GM21723 (cell line): Measurements from ENCODE around the gene VCAM1.
"Not testable (repeated sequence)": the region's sequence is repeated elsewhere in the genome, so short reads cannot be mapped to it uniquely, and the experiment has no call there.

Experiments
- ATAC-seq: cut with Tn5 transposase; IDR thresholded peaks from one replicate; pipeline ENCODE4 v1.9.1; 2021; ENCODE audit warnings: mild to moderate bottlenecking, moderate library complexity; ENCODE audit not compliant: unreplicated experiment

Gene VCAM1, protein sequence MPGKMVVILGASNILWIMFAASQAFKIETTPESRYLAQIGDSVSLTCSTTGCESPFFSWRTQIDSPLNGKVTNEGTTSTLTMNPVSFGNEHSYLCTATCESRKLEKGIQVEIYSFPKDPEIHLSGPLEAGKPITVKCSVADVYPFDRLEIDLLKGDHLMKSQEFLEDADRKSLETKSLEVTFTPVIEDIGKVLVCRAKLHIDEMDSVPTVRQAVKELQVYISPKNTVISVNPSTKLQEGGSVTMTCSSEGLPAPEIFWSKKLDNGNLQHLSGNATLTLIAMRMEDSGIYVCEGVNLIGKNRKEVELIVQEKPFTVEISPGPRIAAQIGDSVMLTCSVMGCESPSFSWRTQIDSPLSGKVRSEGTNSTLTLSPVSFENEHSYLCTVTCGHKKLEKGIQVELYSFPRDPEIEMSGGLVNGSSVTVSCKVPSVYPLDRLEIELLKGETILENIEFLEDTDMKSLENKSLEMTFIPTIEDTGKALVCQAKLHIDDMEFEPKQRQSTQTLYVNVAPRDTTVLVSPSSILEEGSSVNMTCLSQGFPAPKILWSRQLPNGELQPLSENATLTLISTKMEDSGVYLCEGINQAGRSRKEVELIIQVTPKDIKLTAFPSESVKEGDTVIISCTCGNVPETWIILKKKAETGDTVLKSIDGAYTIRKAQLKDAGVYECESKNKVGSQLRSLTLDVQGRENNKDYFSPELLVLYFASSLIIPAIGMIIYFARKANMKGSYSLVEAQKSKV

DNA sequence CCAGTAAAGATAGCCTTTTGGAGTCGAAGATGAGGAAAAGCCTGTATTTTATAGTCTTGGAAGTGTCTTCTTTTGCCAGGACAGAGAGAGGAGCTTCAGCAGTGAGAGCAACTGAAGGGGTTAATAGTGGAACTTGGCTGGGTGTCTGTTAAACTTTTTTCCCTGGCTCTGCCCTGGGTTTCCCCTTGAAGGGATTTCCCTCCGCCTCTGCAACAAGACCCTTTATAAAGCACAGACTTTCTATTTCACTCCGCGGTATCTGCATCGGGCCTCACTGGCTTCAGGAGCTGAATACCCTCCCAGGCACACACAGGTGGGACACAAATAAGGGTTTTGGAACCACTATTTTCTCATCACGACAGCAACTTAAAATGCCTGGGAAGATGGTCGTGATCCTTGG lies at the start of gene VCAM1:
VCAM1 (plus strand) TSS at position 253 of the 400 bp plus-strand sequence; CDS start at position 372, 119 bp downstream.
- ATAC-seq, result peak; percentile 78

DNA sequence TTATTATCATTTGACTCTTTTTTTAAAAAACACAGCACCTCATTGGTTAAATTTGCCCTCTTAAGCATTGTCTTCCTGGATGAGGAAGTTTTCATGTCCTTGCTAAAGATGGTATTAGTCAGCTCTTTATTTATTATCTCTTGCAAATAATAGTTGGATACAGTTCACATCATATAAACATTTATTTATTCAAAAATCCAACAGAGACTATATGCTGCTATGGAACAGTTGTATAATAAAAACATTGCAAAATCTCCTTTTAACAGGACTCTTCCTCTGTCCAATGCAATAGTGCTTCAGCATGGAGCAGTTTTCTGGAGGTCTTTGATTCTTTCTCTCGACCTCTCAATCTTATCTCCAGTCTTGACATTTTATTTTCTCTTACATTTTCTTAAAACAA lies 49.5 kb upstream of the VCAM1 start:
- ATAC-seq, result no peak

DNA sequence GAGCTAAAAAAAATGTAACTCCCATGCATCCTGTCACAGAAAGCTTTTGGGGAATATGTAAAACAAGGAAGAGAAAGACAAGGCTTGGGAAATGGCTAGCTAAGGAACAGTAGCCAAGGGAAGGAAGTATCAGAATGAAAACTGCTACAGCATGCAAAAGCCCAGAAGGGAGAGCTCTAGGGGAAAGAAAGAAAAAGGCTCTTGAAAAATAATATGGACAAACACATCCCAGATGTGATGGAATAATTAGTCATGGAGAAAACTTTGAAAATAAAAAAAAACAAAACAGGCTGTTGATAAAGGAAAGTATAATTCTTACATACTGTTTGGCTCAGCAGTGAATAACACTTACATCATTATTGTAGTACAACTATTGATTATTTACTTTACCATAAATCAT lies 47.9 kb upstream of the VCAM1 start:
- ATAC-seq, result no peak

DNA sequence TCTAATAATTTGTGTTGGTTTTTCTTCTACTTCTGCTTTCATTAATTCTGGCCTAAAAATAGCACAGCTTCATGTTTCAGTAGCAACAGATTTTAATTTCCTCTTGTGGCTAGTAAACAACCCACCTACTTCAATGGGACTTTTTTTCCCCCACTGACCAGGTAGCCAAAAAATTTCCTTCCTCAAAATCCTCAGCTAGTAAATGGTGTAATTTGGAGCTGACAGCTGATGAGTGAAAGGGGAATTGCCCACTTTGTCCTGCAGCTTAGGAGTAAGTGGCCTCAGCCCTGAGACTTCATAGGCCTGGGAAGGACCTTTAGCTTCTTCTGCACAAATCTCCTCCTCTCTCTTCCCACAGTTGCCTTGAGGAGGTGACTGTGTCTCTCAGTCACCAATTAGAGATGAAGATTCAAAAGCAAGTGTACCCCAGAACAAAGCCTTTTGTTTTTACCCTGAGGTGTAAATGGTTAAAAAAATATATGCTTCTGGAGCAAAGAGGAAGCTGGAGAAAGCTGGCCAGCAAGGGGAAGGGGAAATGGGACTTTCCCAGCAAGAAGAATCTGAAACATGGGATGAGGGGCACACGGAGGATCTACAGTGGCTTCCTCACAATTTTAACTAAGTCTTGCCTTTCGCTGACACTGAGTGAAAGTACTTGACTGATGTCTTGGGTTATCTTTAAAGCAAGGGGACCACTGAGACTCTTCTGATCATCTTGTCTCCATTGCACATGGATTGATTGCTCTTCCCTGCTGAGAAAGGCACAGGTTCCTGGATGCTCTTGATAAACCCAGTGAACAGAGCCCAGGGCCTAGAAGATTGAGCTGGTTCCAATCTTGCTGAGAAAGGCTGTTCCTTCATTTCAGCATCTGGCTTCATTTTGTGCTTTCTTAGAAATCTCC lies 35.8 kb upstream of the VCAM1 start:
- no peak for ATAC-seq

DNA sequence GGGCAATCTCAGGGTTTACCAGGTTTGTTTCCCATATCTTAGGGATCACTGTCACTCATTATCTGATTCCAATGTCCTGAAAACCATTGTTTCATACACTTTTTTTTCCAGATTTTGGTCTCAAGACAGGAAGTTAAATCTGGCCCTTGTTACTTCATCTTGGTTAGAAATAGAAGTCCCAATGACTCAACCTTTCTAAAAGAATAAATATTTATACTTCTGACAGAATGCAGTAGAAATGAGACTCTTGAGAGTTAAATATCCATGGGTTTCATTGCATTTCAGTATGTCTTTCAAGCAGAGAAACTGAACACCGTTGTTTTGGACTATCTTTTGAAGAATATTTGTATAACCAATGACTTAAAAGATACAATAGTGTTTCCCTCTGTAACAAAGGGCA lies 19.8 kb upstream of the VCAM1 start:
- no peak for ATAC-seq

DNA sequence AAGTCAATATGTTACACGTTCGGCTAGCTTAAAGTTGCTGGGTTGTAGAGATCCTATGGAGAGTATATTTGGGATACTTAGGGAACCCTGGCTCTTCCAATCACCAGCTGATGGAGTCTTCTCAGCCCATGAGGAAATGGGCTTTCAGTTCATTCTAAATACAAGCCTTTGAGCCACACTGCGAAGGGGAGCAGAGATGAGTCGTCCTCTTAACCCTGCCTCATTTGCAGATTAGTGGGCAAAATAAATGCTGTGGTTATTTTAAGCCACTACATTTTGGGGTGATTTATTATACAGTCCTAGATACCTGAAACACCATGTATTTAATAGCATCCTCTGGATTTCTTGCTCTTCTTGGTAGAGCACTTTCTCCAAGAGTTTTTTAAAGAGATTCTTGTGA lies 19.0 kb upstream of the VCAM1 start:
- ATAC-seq, result no peak

DNA sequence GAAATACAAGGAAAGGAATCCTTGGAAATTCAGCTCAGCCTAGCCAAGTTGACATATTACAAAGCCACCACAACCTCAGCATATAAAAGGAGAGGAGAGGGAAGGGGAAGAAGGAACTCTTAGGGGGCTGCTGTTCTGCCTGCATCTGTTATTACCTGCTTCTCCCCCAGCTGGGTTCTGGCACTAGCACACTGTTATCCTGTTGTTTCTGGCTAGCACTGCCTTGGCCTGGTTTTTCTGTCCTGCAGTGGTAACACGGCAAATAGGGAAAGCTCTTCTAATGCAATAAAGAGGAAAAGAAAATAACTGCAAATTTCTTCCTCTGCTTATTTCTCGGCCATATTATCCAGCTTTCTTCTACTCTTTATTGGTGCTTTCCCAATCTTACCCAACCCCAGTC lies 16.5 kb upstream of the VCAM1 start:
- no peak for ATAC-seq

DNA sequence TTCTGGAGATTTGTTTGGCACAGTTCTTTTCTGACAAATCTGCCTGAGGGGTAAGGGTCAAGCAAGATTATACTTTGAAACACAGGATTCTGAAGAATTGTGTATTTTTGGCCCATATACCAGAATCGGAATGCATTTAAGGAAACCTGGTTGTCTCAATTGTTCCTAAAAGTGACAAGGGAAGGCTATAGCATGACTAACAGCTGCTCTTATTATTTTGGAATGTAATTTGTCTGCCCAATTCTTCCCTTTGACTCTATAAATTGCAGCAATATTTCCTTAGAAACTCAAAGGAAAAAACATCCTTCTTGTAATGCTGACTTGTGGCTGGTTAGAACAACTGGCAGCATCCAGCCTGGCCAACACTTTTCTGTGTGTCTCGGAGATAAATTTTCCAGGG lies 15.8 kb upstream of the VCAM1 start:
- ATAC-seq, result no peak

DNA sequence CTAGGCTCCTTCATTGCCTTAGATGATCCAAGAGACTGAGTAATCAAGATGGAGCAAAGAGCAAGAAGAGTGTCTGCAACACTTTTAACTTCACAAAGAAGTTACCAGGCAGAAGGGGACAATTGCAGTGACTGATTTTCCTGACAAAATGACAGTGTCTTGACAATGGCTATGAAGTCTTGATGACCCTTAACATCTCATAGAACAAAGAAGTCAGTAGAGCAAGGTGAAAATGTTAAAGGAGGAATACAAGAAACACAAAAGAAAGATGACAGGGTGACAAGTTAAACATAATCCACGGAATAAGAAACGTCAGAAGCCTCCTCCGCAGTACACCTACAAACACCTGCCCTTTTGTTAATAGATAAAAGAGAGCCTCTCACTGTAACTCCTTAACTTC lies 15.1 kb upstream of the VCAM1 start:
- ATAC-seq, result no peak

DNA sequence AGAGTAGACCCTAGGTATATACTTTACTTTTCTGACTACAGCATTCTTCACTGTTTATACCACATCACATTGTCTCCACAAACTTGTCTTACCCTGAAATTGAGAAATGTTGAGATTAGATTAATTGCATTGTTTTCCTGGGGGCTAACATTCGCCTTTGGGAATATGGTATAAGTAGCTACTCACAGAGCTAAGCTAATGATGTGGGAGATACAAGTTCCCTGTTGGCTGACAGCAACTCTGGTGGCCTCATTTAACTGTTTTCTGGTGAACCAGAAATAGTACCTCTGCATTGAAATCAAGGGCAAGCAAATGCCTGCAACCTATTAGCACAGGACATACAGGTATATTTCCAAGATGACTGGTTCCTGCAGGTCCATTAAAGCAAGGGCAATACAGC lies 13.2 kb upstream of the VCAM1 start:
- no peak for ATAC-seq

DNA sequence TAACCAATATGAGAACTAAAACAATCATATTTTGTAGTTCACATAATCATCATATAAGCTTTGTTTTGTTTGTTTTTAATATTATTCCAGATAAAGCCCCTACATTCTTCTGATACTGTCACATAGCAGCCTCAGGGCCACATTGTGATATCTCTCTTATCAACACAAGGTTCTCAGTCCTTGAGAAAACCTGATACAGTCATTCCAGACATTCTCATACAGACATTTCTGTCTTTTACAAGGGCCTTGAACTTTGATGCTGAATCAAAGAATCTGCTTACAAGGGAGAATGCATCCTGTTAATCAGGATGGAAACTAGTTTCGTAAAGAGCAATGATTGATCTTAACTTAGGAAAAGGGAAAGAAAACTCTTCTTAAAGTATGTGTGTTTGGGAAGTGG lies 12.7 kb upstream of the VCAM1 start:
- ATAC-seq, result no peak

DNA sequence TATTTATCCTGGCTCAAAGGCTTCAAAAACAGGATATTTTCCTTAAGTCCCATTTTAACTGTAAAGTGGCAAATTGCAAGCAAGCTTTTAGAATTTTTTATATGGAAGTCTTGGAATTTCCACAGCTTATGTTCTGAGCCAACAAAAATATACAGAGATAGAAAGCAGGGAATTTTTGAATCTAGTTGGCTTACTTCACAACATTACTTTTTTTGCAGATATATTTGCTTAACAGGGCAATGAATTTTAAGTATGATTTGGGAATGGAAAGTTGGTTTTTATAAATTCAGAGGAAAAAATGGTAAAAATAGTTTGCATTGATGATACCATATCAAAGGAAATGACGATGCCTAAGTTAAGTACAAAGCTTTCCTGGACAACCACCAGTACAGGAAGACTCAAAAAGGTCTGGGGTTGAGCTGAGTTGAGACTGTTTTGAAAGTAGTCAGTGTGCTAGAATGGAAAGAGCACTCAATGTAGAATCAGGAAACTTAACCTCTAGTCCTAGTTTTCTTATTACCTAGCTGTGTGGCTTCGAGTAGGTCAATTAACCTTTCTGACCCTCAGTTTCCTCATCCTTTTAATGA lies 11.0 kb upstream of the VCAM1 start:
- no peak for ATAC-seq

DNA sequence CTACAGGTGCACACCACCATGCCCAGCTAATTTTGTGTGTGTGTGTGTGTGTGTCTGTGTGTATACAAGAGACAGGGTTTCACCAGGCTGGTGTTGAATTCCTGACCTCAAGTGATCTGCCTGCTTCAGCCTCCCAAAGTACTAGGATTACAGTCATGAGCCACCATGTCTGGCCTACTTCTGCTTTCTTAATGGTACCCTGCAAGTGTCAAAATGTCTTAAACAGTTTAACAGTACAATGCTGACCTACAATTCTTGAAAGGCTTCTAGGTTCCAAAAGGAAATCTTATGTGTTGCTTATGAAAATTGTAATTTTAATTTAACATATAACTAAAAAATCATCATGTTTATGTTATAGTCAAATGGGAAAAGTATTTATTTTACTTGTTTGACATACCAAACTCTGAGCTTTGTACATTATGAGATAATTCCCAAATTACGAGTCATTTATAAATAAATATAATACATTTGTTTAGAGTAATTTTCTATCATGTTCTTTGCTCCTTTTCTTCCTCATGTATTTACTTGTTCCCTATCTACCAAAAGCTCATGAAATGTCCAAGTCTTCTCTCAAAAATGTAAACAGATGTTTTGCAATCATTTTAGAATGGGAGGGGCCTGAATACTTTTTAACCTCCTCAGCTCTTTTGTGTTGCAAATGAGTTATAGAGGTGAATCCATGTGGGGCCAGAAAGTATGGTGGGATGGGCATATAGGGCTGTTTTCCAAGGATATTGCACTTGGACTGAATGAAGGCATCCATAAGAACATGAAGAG lies 8.4 kb upstream of the VCAM1 start:
- ATAC-seq, result no peak

DNA sequence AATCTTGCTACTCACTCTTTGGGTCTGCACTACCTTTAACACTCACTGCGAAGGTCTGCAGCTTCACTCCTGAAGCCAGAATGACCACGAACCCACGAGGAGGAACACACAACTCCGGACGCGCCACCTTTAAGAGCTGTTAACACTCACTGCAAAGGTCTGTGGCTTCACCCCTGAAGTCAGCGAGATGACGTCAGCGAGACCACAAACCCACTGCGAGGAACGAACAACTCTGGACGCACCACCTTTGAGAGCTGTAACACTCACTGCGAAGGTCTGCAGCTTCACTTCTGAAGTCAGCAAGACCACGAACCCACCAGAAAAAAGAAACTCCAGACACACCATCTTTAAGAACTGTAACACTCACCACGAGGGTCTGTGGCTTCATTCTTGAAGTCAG lies 6.5 kb upstream of the VCAM1 start:
- ATAC-seq, result not testable (repeated sequence)

DNA sequence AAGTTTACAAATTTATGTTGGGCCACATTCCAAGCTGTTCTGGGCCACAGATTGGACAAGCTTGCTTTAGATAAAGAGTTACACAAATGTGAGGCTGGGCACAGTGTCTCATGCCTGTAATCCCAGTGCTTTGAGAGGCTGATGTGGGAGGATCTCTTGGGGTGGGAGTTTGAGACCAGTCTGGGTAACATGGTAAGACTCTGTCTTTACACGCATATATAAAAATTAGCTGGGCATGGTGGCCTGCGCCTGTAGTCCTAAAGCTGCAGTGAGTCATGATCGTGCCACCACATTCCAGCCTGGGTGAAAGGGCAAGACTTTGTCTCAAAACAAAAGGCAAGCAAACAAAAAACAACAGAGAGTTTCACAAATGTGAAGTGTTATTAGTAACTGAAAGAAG lies 5.9 kb upstream of the VCAM1 start:
- ATAC-seq, result no peak

DNA sequence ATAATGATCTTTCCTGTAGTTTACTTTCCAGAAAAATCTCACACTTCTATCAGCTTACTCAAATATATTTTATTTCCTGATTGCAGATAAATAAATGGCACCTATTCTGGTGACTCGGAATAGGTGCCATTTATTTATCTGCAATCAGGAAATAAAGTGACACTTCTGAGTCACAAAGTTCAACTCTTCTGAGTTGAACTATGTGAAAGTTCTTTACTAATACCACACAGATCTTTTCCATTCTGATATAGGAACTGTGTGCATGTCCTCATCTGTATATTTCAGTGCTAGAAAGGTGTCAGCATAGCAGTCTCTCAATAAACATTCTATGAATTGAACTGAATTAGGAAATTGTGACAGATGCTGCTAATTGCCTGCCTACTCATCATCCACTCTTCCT lies 4.9 kb upstream of the VCAM1 start:
- ATAC-seq, result no peak

DNA sequence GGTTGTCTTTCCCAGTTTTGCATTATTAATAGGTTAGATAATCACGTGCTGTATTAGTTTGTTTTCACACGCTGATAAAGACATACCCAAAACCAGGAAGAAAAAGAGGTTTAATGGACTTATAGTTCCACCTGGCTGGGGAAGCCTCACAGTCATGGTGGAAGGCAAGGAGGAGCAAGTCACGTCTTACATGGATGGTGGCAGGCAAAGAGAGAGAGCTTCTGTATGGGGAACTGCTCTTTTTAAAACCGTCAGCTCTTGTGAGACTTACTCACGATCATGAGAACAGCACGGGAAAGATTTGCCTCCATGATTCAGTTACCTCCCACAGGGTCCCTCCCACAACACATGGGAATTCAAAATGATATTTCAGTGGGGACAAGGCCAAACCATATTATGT lies 2.3 kb upstream of the VCAM1 start:
- no peak for ATAC-seq

DNA sequence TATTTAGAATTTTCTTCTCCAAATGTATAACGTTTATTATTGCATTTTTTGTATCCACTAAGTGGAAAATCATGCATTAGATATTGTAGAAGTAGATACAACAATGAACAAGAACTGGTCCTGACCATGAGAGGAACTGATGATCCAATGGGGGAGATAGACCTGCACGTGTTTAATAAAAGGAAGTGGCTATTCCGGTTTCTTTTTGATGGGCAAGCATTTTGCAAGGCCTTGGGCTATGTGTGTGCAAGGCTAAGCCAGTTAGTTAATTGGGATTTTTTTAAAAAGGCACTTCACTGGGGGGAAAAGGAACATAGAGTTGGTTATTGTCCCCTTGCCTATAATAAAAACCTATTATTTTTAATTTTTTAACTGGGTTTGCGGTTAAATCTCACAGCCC lies 961 bp upstream of the VCAM1 start:
- ATAC-seq, result no peak

DNA sequence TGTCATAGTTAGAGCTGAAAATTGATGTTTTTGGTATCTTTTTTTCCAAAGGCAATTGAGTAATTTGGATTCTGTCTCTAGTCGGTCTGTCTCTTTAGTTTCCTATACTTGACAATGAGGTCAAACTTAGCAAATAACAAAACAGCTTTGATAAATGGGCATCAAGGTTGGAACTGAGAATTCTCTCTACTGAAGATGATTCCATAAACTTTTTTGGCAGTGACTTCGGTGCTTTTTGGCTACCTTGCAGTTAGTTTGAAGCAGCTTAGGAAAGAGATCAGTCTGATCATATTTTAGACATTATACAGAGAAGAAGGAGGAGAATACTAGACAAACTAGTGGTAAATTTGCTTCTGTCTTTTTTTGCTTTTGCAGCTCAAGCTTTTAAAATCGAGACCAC lies 559 bp downstream of the VCAM1 start:
- no peak for ATAC-seq

DNA sequence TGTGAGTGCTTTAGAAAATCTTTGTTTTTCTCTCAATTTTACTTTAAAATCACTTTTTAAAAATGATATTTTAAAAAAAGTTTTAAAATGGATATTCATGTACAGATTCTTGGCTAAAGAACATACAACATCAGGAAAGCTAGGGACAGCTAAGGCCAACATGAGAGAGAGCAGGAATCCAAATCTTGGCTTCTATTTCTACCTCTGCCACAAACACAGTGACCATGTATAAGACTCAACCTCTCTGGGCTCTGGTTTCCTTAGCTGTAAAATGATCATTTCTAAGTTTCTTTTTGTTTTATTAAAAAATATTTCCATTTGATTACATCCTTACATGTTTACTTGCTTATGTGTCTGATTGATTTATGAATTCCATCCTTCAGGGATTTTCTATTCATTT lies 1.2 kb downstream of the VCAM1 start:
- no peak for ATAC-seq
